Measurements from ENCODE around the gene SECTM1. TPM values are rescaled to one million over a fixed set of nuclear protein-coding genes. Genes with fewer than 3 reads are reported as not detected.

SECTM1 gene
- polyA plus RNA-seq, 1 donor: 16.1 TPM

- WGBS (ENCODE audit: insufficient coverage, low lambda C conversion rate): no CpG with 5 or more reads among the region's 4 CpGs
- DNase-seq: no peak
- no peaks in the 10 kb centered on the region for H3K36me3 ChIP-seq (ENCODE audit: control insufficient read depth, insufficient read depth, low read length)
- peaks cover 6% of the 10 kb centered on the region for H3K9me3 ChIP-seq (ENCODE audit: control insufficient read depth, low read depth, low read length)
- H3K27ac ChIP-seq (ENCODE audit: low read length): peak overlapping the region; percentile 54
- H3K4me1 ChIP-seq (ENCODE audit: control insufficient read depth, insufficient read depth, low read length): peaks cover 45% of the 10 kb centered on the region
- H3K27me3 ChIP-seq (ENCODE audit: control insufficient read depth, insufficient read depth, low read length): no peaks in the 10 kb centered on the region
- H3K4me3 ChIP-seq (ENCODE audit: low read length): no peak overlapping the region
Measured at GRCh38 chr17:82295472-82295814, 38.1 kb downstream of the SECTM1 start.

- no CpG with 5 or more reads among the region's 15 CpGs for WGBS (ENCODE audit: insufficient coverage, low lambda C conversion rate)
- H3K4me1 ChIP-seq (ENCODE audit: control insufficient read depth, insufficient read depth, low read length): peaks cover 45% of the 10 kb centered on the region
- peak in 1 of 2 donors; percentile 31 for DNase-seq
- peak overlapping the region; percentile 88 for H3K27ac ChIP-seq (ENCODE audit: low read length)
- no peaks in the 10 kb centered on the region for H3K36me3 ChIP-seq (ENCODE audit: control insufficient read depth, insufficient read depth, low read length)
- H3K27me3 ChIP-seq (ENCODE audit: control insufficient read depth, insufficient read depth, low read length): no peaks in the 10 kb centered on the region
- peaks cover 6% of the 10 kb centered on the region for H3K9me3 ChIP-seq (ENCODE audit: control insufficient read depth, low read depth, low read length)
- peak overlapping the region; percentile 31 for H3K4me3 ChIP-seq (ENCODE audit: low read length)
Measured at GRCh38 chr17:82294064-82294773, 39.3 kb downstream of the SECTM1 start.

GRCh38 chr17:82292251-82293154 is 41.1 kb downstream of the SECTM1 start:
- peak; percentile 98 to 99 for DNase-seq
- no peaks in the 10 kb centered on the region for H3K36me3 ChIP-seq (ENCODE audit: control insufficient read depth, insufficient read depth, low read length)
- no CpG with 5 or more reads among the region's 86 CpGs for WGBS (ENCODE audit: insufficient coverage, low lambda C conversion rate)

GRCh38 chr17:82291582-82292250 is 41.9 kb downstream of the SECTM1 start:
- Histone ChIP-seq H3K27ac (ENCODE audit: low read length) (no peak overlapping the region), H3K4me1 (ENCODE audit: control insufficient read depth, insufficient read depth, low read length) (peaks cover 29% of the 10 kb centered on the region), H3K27me3 (ENCODE audit: control insufficient read depth, insufficient read depth, low read length) (no peaks in the 10 kb centered on the region), H3K4me3 (ENCODE audit: low read length) (peak overlapping the region; percentile 71), H3K36me3 (ENCODE audit: control insufficient read depth, insufficient read depth, low read length) (no peaks in the 10 kb centered on the region), H3K9me3 (ENCODE audit: control insufficient read depth, low read depth, low read length) (peaks cover 10% of the 10 kb centered on the region)
- 87% methylated on average over 3 of the region's 19 CpGs for WGBS (ENCODE audit: insufficient coverage, low lambda C conversion rate)
- no peak for DNase-seq

More at GRCh38 chr17:82292251-82293154, 41.1 kb downstream of the SECTM1 start:
- Histone ChIP-seq H3K27ac (ENCODE audit: low read length) (peak overlapping the region; percentile 94), H3K9me3 (ENCODE audit: control insufficient read depth, low read depth, low read length) (peaks cover 4% of the 10 kb centered on the region), H3K4me1 (ENCODE audit: control insufficient read depth, insufficient read depth, low read length) (peaks cover 35% of the 10 kb centered on the region), H3K27me3 (ENCODE audit: control insufficient read depth, insufficient read depth, low read length) (no peaks in the 10 kb centered on the region), H3K4me3 (ENCODE audit: low read length) (peak overlapping the region; percentile 71)

GRCh38 chr17:82287868-82288801 is 45.4 kb downstream of the SECTM1 start:
- H3K27ac ChIP-seq (ENCODE audit: low read length): no peak overlapping the region
- WGBS (ENCODE audit: insufficient coverage, low lambda C conversion rate): 20% methylated on average over 1 of the region's 19 CpGs
- DNase-seq: peak; percentile 45 to 83

GRCh38 chr17:82287013-82287867 is 46.3 kb downstream of the SECTM1 start:
- peaks cover 3% of the 10 kb centered on the region for H3K4me1 ChIP-seq (ENCODE audit: control insufficient read depth, insufficient read depth, low read length)
- DNase-seq: no peak
- no peaks in the 10 kb centered on the region for H3K27me3 ChIP-seq (ENCODE audit: control insufficient read depth, insufficient read depth, low read length)
- peaks cover 10% of the 10 kb centered on the region for H3K9me3 ChIP-seq (ENCODE audit: control insufficient read depth, low read depth, low read length)
- H3K4me3 ChIP-seq (ENCODE audit: low read length): no peak overlapping the region
- no CpG with 5 or more reads among the region's 9 CpGs for WGBS (ENCODE audit: insufficient coverage, low lambda C conversion rate)
- H3K27ac ChIP-seq (ENCODE audit: low read length): no peak overlapping the region
- H3K36me3 ChIP-seq (ENCODE audit: control insufficient read depth, insufficient read depth, low read length): no peaks in the 10 kb centered on the region

More at GRCh38 chr17:82287868-82288801, 45.4 kb downstream of the SECTM1 start:
- Histone ChIP-seq H3K36me3 (ENCODE audit: control insufficient read depth, insufficient read depth, low read length) (no peaks in the 10 kb centered on the region), H3K4me1 (ENCODE audit: control insufficient read depth, insufficient read depth, low read length) (peaks cover 3% of the 10 kb centered on the region), H3K9me3 (ENCODE audit: control insufficient read depth, low read depth, low read length) (peaks cover 10% of the 10 kb centered on the region), H3K4me3 (ENCODE audit: low read length) (no peak overlapping the region), H3K27me3 (ENCODE audit: control insufficient read depth, insufficient read depth, low read length) (no peaks in the 10 kb centered on the region)

GRCh38 chr17:82285141-82285540 is 48.4 kb downstream of the SECTM1 start:
- H3K9me3 ChIP-seq (ENCODE audit: control insufficient read depth, low read depth, low read length): peaks cover 7% of the 10 kb centered on the region
- DNase-seq: no peak
- H3K36me3 ChIP-seq (ENCODE audit: control insufficient read depth, insufficient read depth, low read length): no peaks in the 10 kb centered on the region
- H3K27ac ChIP-seq (ENCODE audit: low read length): no peak overlapping the region
- H3K4me3 ChIP-seq (ENCODE audit: low read length): no peak overlapping the region
- H3K27me3 ChIP-seq (ENCODE audit: control insufficient read depth, insufficient read depth, low read length): no peaks in the 10 kb centered on the region
- peaks cover 3% of the 10 kb centered on the region for H3K4me1 ChIP-seq (ENCODE audit: control insufficient read depth, insufficient read depth, low read length)
- WGBS (ENCODE audit: insufficient coverage, low lambda C conversion rate): 71% methylated on average over 1 of the region's 8 CpGs

GRCh38 chr17:82283208-82283749 is 50.3 kb downstream of the SECTM1 start:
- peak in 1 of 2 donors; percentile 65 for DNase-seq
- WGBS (ENCODE audit: insufficient coverage, low lambda C conversion rate): no CpG with 5 or more reads among the region's 13 CpGs
- Histone ChIP-seq H3K36me3 (ENCODE audit: control insufficient read depth, insufficient read depth, low read length) (no peaks in the 10 kb centered on the region), H3K4me1 (ENCODE audit: control insufficient read depth, insufficient read depth, low read length) (peaks cover 11% of the 10 kb centered on the region), H3K27me3 (ENCODE audit: control insufficient read depth, insufficient read depth, low read length) (no peaks in the 10 kb centered on the region), H3K27ac (ENCODE audit: low read length) (no peak overlapping the region), H3K4me3 (ENCODE audit: low read length) (no peak overlapping the region), H3K9me3 (ENCODE audit: control insufficient read depth, low read depth, low read length) (peaks cover 7% of the 10 kb centered on the region)

All from large intestine (tissue), 3 donors.